HepG2 (cell line): ENCODE measurements around the gene CSMD2. TPM values are rescaled to one million over a fixed set of nuclear protein-coding genes. Genes with fewer than 3 reads are reported as not detected.

ENCODE experiments used
- ATAC-seq: fragments of 200-7000 bp; cut with Tn5 transposase; 3 replicates; pipeline ENCODE4 v1.9.1; 2020; ENCODE audit warnings: mild to moderate bottlenecking, moderate library complexity
- BruUV-seq: library from RNA; stranded (reverse); fragments of 400-500 nt; replicated peaks from 2 replicates; lab custom pipeline; 2021; lab: Mats Ljungman, UMichigan
- CTCF ChIA-PET: fragments of 300-600 bp; formaldehyde crosslinking; extraction: SDS; loops from one replicate; lab custom pipeline; 2021; ENCODE audit warnings: low total read pairs, inconsistent platforms, low intra/inter-chr PET ratio; lab: Yijun Ruan, JAX
- POLR2A ChIA-PET: fragments of 350-600 bp; sonication (Branson Sonifier 250); formaldehyde crosslinking; loops from one replicate; lab custom pipeline; 2020; ENCODE audit warnings: antibody characterized with exemption, inconsistent platforms; lab: Yijun Ruan, JAX
- DNase-seq: peaks from one replicate; pipeline ENCODE4 v3.0.0-alpha.2; 2015; ENCODE audit warnings: low spot score
- FAIRE-seq: peaks from 3 replicates; lab custom pipeline; 2011; peaks lifted over from hg19 to GRCh38; lab: Jason Lieb, UNC
- H2AFZ ChIP-seq: one replicate; pipeline ENCODE4 v1.6.1; 2011; ENCODE audit warnings: low read length, inconsistent platforms
- H3K27ac ChIP-seq: fragments of 300-600 bp; 3 replicates; pipeline ENCODE4 v1.8.0; 2011; ENCODE audit warnings: mixed run types, mild to moderate bottlenecking, mixed read lengths, low read length, inconsistent platforms; ENCODE audit not compliant: insufficient read depth; ENCODE audit errors: extremely low read length
- H3K27me3 ChIP-seq, 2 experiments: fragments of 200-600 bp in 1 of 2; 2 replicates in 1 of 2; 3 replicates in 1 of 2; pipeline versions ENCODE4 v1.6.0 to v1.8.0; 2011; ENCODE audit warnings: low read length in 2 of 2, mild to moderate bottlenecking in 2 of 2, moderate library complexity in 2 of 2, inconsistent platforms in 1 of 2; ENCODE audit not compliant: insufficient read depth in 2 of 2, control insufficient read depth in 1 of 2
- H3K36me3 ChIP-seq, 2 experiments: fragments of 200-600 bp in 1 of 2; replicated peaks in 1 of 2; 2 replicates in 1 of 2; 3 replicates in 1 of 2; pipeline versions ENCODE4 v1.5.1 to v1.8.0; 2011; ENCODE audit warnings: low read length in 2 of 2, inconsistent platforms in 1 of 2; ENCODE audit not compliant: insufficient read depth in 2 of 2, control insufficient read depth in 1 of 2
- H3K4me1 ChIP-seq: 2 replicates; pipeline ENCODE4 v1.5.1; 2012; ENCODE audit warnings: low read length, inconsistent platforms; ENCODE audit not compliant: insufficient read depth
- H3K4me2 ChIP-seq: 2 replicates; pipeline ENCODE4 v1.6.0; 2011; ENCODE audit warnings: low read depth, low read length, inconsistent platforms
- H3K4me3 ChIP-seq, 3 experiments: fragments of 200-600 bp in 1 of 3; sonication (generic), shearing (Covaris generic) in 1 of 3; replicated peaks in 1 of 3; 2 replicates each; pipeline ENCODE4 v1.5.1; 2011 to 2016; ENCODE audit warnings: low read length in 3 of 3, inconsistent platforms in 2 of 3, low read depth in 2 of 3, mild to moderate bottlenecking in 2 of 3, control low read depth in 1 of 3, mixed read lengths in 1 of 3; ENCODE audit not compliant: insufficient read depth in 1 of 3
- H3K79me2 ChIP-seq: one replicate; pipeline ENCODE4 v1.6.1; 2011; ENCODE audit warnings: low read length, inconsistent platforms; ENCODE audit not compliant: insufficient read depth
- H3K9ac ChIP-seq: 2 replicates; pipeline ENCODE4 v1.6.0; 2011; ENCODE audit warnings: mild to moderate bottlenecking, low read depth, low read length, inconsistent platforms; ENCODE audit not compliant: insufficient read depth
- H3K9me3 ChIP-seq: 2 replicates; pipeline ENCODE4 v1.5.1; 2012; ENCODE audit warnings: mild to moderate bottlenecking, low read length
- H4K20me1 ChIP-seq: 2 replicates; pipeline ENCODE4 v1.6.0; 2011; ENCODE audit warnings: inconsistent platforms, mild to moderate bottlenecking, low read length, moderate library complexity; ENCODE audit not compliant: insufficient read depth
- CSRNP1 ChIP-seq: sonication (generic); formaldehyde crosslinking; IDR thresholded peaks from 2 replicates; pipeline ENCODE4 v1.8.1; 2023; ENCODE audit warnings: mild to moderate bottlenecking, missing genetic modification reagents
- ZNF512 ChIP-seq: sonication (generic); formaldehyde crosslinking; IDR thresholded peaks from 2 replicates; pipeline ENCODE4 v1.4.0; 2020; ENCODE audit warnings: mild to moderate bottlenecking, missing genetic modification reagents
- ZNF629 ChIP-seq: sonication (generic); formaldehyde crosslinking; conservative IDR thresholded peaks from 2 replicates; pipeline ENCODE4 v1.5.0; 2020; ENCODE audit warnings: missing genetic modification reagents
- WGBS: methylation state at CpG from one replicate; pipeline ENCODE4 v1.1.6; 2017; ENCODE audit warnings: low lambda C conversion rate; 5-methylcytosine and 5-hydroxymethylcytosine counted together
- in situ Hi-C: cut with HindIII; loops from 2 replicates; pipeline ENCODE4 v1.10.0; 2017; ENCODE audit warnings: low pct_unique_long_range_greater_than_20kb; ENCODE audit not compliant: extremely low pct_ligation_motif_present
- intact Hi-C: fragments of 100-400 bp; cut with micrococcal nuclease; formaldehyde crosslinking; loops from one replicate; pipeline ENCODE4 v1.10.0; 2022; ENCODE audit not compliant: unreplicated experiment
- polyA plus RNA-seq, 8 experiments: library from polyadenylated mRNA; depleted of rRNA in 3 of 8; stranded (reverse) in 7 of 8; unstranded in 1 of 8; fragments of >200 nt; fragmentation: Illumina TruSeq in 4 of 8; extraction: Trizol in 4 of 8; gene quantifications; 2 replicates each; pipeline versions ENCODE4 v1.2.1 to v1.2.3, GENCODE V29; 2011 to 2016; ENCODE audit warnings: low read depth in 4 of 8, missing spikeins in 1 of 8, mixed read lengths in 1 of 8; ENCODE audit not compliant: insufficient read depth in 1 of 8
- total RNA-seq, 5 experiments: library from RNA; depleted of rRNA; stranded (reverse); fragments of >200 nt; fragmentation: Illumina TruSeq; extraction: Trizol; gene quantifications; 2 replicates each; pipeline ENCODE4 v1.2.3, GENCODE V29; 2016; ENCODE audit warnings: low read depth in 1 of 5

Gene CSMD2
- total and polyA plus RNA-seq, 2 of the 13 experiments (the other 11 are each of a cell fraction or from before 2014, with no cell fraction given) = not detected

GRCh38 chr1:33507661-33508060, 657.4 kb downstream of the CSMD2 start:
- in situ Hi-C loops = no loop called here
- no peak for FAIRE-seq
- 4% methylated on average over 3 of the region's 3 CpGs for WGBS

More at GRCh38 chr1:33507661-33508060, 657.4 kb downstream of the CSMD2 start:
- no peak overlapping the region for H3K4me3 ChIP-seq
- POLR2A ChIA-PET = no interaction called here
- 0 out of 2 replicates have a peak, but pooled peaks have one; percentile 28 for TF ChIP-seq ZNF512
- TF ChIP-seq ZNF629 (CRISPR knock-in tag) = no peak
- no peak for TF ChIP-seq CSRNP1 (CRISPR knock-in tag)
- DNase-seq = no peak
- intact Hi-C loops = no loop called here
- BruUV-seq = no TSS peak
- H3K9ac ChIP-seq = no peak overlapping the region
- H2AFZ ChIP-seq = no peak overlapping the region
- no peaks in the 10 kb centered on the region for H3K9me3 ChIP-seq
- H3K36me3 ChIP-seq = no peaks in the 10 kb centered on the region
- ATAC-seq = no peak
- H3K4me1 ChIP-seq = no peaks in the 10 kb centered on the region
- no peak overlapping the region for H3K27ac ChIP-seq
- H3K27me3 ChIP-seq = no peaks in the 10 kb centered on the region; a peak in 1 of 5 replicates
- no peaks in the 10 kb centered on the region for H4K20me1 ChIP-seq
- CTCF ChIA-PET = no interaction called here
- no peak overlapping the region for H3K4me2 ChIP-seq
- H3K79me2 ChIP-seq = no peaks in the 10 kb centered on the region
